Measurements from ENCODE around the gene USP49.

The USP49 gene

GRCh38 chr6:41895300-41896233 is at the start of gene USP49:
TSS of gene USP49 (minus strand) at chr6:41895375. CDS start at chr6:41806983, 88,392 bp downstream.
- TF ChIP-seq GATA3 (IDR thresholded peaks at IDR 0.05; ENCODE audit: low read depth, low read length) (no peak), GATA2 (IDR thresholded peaks at IDR 0.05; ENCODE audit: low read depth, low read length) (no peak)

- TF ChIP-seq GATA2 (IDR thresholded peaks at IDR 0.05; ENCODE audit: low read depth, low read length) (no peak), GATA3 (IDR thresholded peaks at IDR 0.05; ENCODE audit: low read depth, low read length) (no peak)
Measured at GRCh38 chr6:41943456-41943855, 48.3 kb upstream of the USP49 start.

GRCh38 chr6:41942067-41942851 is 47.1 kb upstream of the USP49 start:
- no peak for TF ChIP-seq GATA3 (IDR thresholded peaks at IDR 0.05; ENCODE audit: low read depth, low read length)

- TF ChIP-seq GATA3 (IDR thresholded peaks at IDR 0.05; ENCODE audit: low read depth, low read length) (no peak), GATA2 (IDR thresholded peaks at IDR 0.05; ENCODE audit: low read depth, low read length) (no peak)
Measured at GRCh38 chr6:41941280-41942066, 46.3 kb upstream of the USP49 start, which contains the start of gene CCND3. TSS of gene CCND3 (minus strand) at chr6:41941808. CDS start at chr6:41941649, 159 bp downstream.

- TF ChIP-seq GATA2 (IDR thresholded peaks at IDR 0.05; ENCODE audit: low read depth, low read length): no peak
- TF ChIP-seq GATA3 (IDR thresholded peaks at IDR 0.05; ENCODE audit: low read depth, low read length): no peak
Measured at GRCh38 chr6:41940759-41941279, 45.6 kb upstream of the USP49 start.

GRCh38 chr6:41939848-41940758 is 44.9 kb upstream of the USP49 start:
- no peak for TF ChIP-seq GATA2 (IDR thresholded peaks at IDR 0.05; ENCODE audit: low read depth, low read length)
- no peak for TF ChIP-seq GATA3 (IDR thresholded peaks at IDR 0.05; ENCODE audit: low read depth, low read length)

- TF ChIP-seq GATA3 (IDR thresholded peaks at IDR 0.05; ENCODE audit: low read depth, low read length): no peak
- TF ChIP-seq GATA2 (IDR thresholded peaks at IDR 0.05; ENCODE audit: low read depth, low read length): no peak
Measured at GRCh38 chr6:41939176-41939847, 44.1 kb upstream of the USP49 start.

GRCh38 chr6:41938590-41939175 is 43.5 kb upstream of the USP49 start:
- TF ChIP-seq GATA2 (IDR thresholded peaks at IDR 0.05; ENCODE audit: low read depth, low read length): no peak
- TF ChIP-seq GATA3 (IDR thresholded peaks at IDR 0.05; ENCODE audit: low read depth, low read length): no peak

GRCh38 chr6:41937861-41938574 is 42.8 kb upstream of the USP49 start:
- no peak for TF ChIP-seq GATA2 (IDR thresholded peaks at IDR 0.05; ENCODE audit: low read depth, low read length)
- TF ChIP-seq GATA3 (IDR thresholded peaks at IDR 0.05; ENCODE audit: low read depth, low read length): no peak

- TF ChIP-seq GATA2 (IDR thresholded peaks at IDR 0.05; ENCODE audit: low read depth, low read length) (no peak), GATA3 (IDR thresholded peaks at IDR 0.05; ENCODE audit: low read depth, low read length) (no peak)
Measured at GRCh38 chr6:41937472-41937860, 42.3 kb upstream of the USP49 start.

- no peak for TF ChIP-seq GATA2 (IDR thresholded peaks at IDR 0.05; ENCODE audit: low read depth, low read length)
- no peak for TF ChIP-seq GATA3 (IDR thresholded peaks at IDR 0.05; ENCODE audit: low read depth, low read length)
Measured at GRCh38 chr6:41936073-41936837, 41.1 kb upstream of the USP49 start.
